Ramos (cell line): Measurements from ENCODE around the gene GLRX3.

Source experiments
- in situ Hi-C: fragments of 300-500 bp; cut with MboI; formaldehyde crosslinking; loops from one replicate; pipeline ENCODE4 v1.14.3; 2022; ENCODE audit warnings: low sequenced_read_pairs; ENCODE audit not compliant: unreplicated experiment

Gene GLRX3

DNA sequence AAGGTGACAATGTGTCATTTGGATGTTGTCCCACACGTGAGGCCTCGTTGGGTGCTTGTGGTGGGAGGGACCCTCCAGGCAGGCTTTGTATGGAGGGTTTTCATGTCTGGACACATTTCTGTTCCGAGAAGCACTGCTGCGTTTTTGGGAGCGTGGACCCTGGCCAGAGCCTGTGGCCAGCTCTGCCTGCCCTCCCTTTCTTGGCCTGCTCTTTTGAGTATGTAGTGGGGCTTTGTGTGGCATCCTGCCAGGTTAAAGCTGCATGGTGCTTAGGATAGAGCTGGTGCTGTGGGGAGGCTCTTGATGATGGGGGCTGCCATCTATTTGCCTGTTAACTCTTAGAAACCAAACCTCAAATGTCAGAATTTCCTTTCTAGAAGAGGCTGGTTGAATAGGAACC, 45.7 kb downstream of the GLRX3 start:
- in situ Hi-C loops, result no loop called here

- in situ Hi-C loops, result no loop called here
These were observed 49.4 kb downstream of the GLRX3 start for GRCh38 chr10:130185591-130185990.

DNA sequence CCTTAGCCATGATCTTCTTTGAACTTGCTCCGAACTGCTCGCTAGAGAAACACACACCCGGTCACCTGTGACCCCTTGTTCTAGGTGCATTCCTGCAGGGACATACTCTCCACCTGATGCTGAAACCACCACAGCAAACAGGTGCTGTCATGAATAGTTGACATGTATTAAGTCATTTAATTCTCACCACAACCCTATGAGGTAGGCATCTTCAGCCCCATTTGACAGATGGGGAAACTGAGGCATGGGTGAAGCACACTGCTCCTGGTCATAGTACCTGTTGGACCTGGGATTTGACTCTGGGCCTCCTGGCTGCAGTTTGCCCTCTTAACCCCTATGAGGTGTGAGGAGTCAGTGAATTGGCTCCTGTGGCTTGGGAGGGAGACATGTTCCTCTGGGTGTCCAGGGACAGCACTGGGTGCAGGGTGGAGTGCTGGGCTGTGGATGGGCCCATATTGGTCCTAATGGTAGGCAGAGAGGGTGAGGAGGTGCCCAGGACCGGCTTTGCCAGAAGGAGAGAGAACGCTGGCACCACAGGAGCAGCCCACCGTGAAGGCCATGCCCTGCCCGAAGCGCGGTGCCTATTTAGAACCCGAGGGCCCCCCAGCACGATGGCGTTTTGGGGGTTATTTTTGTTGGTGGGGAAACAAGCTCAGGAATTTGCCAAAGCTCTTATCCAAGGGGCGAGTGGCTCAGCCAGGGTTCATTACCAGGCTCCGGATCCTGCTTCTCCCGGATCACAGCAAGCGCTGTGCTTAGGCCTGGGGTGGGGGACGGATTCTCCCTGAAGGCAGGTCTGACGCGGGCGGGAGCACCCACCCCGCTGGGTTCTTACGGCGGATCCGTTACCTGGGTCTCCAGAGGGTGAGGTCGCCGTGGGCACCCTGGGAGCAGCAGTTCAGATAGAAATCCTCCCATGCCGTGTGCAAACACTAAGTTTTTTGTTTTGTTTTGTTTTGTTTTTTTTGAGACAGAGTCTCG, 52.3 kb downstream of the GLRX3 start:
- in situ Hi-C loops, result no loop called here

GRCh38 chr10:130189608-130190054, 53.4 kb downstream of the GLRX3 start:
- in situ Hi-C loops, result no loop called here

GRCh38 chr10:130190055-130190736, 54.0 kb downstream of the GLRX3 start:
- in situ Hi-C loops, result no loop called here

DNA sequence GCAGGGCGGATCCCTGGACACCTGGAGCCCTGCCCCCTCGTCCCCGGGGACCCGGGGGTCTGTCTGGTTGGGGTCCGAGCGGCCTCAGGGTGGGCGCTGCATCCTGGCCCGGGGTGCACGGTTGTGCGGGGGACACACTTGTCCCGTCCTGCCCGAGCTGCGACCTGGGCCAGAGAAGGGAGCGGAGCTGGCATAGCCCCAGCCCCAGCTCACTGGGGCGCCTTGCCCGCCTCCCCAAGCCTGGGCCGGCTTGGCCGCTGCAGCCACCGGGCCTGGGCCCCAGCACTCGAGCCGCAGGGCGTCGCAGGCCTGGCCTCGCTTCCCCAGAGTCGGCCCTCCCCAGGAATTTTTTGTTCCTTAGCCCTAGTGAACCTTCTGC, 54.5 kb downstream of the GLRX3 start:
- in situ Hi-C loops, result no loop called here

DNA sequence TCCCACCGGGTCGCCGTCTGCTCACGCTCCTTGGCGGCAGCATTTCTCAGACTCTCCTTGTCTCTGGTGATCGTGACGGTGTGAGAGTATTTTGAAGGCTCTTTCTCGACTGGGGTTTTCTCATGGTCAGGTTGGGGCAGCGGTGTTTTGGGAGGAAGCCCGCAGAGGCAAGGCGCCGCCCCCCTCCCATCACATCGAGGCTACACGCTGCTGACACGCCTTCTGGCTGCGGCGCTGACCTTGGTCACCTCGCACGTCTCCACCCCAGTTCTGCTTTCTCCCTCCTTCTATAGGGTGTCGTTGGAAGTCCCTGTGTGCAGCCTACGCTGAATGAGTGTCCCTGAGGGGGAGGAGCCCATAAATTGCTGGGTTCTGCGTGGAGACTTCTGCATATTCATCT, 55.2 kb downstream of the GLRX3 start:
- in situ Hi-C loops, result no loop called here

DNA sequence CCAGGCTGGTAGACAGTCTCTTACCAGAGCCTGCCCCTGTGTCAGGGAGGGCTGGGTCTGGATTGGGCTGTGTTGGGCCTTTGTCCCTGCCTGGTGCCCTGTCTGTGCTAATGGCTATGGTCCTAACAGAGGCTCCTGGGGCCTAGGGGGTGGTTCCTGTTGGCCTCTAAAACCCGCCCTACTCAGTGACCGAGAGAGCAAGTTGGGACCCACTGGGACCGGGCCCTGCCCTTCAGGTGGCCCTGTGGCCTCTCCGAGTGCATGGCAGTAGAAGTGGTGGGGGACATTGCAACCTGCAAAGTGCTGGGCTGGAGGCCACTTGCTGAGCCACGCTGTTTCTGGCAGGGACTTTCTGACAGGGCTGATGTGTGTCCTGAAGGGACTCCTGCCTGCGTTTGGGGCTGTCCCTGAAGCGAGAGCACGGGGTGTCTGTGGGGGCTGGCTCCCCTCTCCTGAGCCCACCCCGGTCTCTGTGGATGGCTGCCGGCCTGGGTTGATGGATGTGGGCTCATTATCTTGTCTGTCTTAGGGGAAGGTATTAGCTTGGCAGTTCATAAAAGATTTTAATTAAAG, 56.2 kb downstream of the GLRX3 start:
- in situ Hi-C loops, result no loop called here

- in situ Hi-C loops, result no loop called here
These were observed 56.8 kb downstream of the GLRX3 start for GRCh38 chr10:130193033-130193432.

DNA sequence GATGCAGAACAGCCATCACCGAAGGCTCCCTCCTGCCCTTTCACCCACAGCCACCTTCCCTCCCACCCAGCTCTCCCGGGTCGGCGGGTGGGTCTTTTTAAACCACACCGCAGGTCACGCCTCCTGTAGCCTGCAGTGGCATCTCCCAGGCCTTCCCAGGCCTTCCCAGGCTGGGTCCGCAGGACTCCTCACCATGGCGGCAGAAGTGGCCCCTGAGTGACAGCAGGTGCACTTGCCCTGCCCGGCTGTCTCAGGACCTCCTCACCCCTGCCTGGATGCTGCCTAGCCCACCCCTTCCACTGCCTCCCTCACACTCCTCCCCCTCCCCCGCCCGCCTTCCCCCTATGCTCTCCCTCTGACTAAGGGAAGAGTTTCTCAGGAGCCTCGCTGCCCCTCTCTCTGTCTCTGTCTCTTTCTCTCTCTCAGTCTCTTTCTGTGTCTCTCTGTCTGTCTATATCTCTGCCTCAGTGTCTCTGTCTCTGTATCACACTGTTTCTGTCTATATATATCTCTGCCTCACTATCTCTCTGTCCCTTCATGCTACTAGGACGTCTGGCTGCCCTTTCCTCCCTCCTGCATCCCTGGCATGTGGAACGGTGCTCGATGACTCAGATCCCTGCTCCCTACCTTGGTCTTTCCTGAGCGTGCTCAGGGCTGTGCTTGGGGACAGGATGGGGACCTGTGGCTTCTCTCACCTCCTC, 57.5 kb downstream of the GLRX3 start:
- in situ Hi-C loops, result no loop called here

- in situ Hi-C loops, result no loop called here
These were observed 58.2 kb downstream of the GLRX3 start for GRCh38 chr10:130194194-130194990.

DNA sequence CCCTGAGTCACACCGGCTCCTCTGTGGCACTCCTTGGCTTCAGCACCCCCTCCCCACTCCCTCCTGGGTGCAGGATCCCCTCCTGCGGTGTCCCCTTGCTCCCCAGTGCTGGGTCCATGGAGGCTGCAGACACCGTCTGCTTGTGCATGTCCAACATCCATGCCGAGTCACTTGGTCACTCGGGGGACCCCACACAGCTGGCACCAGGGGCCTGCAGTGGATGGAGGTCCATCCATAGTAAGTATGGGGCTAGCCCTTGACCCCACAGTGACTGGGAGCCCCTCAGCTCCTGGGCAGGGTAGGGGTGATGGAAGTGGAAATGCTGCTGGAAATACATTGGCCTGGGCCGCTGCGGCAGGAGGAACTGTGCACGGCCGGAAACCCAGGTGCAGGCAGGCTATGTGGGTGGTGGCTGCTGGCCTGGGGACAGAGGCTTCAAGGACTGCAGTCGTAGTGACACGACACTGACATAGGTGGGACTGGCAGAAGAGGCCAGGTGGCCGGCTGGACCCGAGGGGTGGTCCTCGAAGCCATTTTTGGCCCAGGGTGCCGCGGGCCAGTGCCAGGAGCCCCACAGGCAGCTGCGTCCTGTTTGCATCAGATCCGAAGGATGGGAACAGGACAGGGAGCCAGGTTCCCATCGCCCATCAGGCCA, 58.9 kb downstream of the GLRX3 start:
- in situ Hi-C loops, result no loop called here

DNA sequence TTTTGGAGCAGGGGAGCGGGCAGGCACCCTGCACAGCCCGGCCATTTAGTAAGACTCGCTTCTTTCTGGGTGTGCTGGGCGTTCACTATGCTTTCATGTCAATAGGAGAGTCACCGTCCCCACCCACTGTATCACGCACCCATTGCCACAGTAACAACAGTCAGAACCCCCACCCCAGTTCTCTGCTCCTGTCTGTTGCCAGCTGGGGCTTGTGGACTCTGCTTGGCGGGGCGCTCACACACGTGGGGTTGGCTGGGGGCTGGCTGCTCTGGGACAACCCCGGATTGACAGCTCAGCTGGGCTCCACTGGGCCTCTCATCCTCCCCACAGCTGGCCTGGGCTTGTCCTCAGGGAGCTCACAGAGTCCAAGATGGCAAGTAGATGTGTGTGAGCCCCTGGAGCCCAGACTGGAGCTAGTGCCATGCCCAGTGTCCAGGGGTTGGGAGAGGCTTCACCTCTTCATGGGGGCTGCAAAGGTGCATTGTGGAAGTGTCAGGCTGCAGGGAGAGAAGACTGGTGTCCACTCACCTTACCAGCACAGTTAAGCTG, 59.6 kb downstream of the GLRX3 start:
- in situ Hi-C loops, result no loop called here

DNA sequence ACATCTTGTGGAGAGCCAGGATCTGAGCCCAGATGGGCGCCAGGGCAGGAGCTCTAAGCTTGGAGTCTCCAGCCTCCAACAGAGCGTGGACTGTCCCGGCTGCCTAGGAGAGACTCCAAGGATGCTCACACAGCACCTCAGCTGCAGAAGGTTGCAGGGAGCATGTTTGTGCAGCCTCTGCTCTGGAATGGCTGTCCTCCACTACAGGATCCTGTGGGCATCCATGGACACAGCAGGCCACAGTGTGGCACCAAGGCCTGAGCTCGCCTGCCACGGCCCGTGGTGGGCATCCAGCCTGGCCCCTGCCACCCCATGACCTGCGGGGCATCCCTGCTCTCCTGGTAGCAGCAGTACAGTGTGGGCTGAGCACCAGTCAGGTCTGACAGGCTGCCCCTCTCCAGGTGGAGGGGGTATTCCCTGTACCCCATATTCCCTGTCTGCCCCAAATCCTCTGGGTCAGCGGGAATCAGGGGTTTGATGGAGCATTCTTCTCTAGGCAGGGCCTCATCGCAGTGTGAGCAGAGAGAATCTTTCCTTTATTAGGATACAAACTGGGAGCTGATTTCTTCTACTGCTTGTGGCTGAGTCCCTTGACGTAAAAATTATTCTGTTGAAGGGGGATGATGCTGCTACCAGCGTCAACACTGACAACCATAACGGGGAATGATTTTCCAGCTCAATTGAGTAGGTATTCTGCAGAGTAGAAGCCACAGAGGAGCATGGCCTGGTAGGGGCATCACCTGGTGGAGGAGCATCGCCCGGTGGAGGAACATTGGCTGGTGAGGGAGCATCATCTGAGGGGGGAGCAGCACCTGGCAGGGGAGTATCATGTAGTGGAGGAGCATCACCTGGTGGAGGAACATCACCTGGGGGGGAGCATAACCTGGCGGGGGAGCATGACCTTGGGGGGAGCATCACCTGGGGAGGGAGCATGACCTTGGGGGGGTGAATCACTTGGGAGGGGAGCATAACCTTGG, 60.6 kb downstream of the GLRX3 start:
- in situ Hi-C loops, result no loop called here

GRCh38 chr10:130198651-130199050, 62.5 kb downstream of the GLRX3 start:
- in situ Hi-C loops, result no loop called here

GRCh38 chr10:130200179-130201042, 64.2 kb downstream of the GLRX3 start:
- in situ Hi-C loops, result no loop called here

DNA sequence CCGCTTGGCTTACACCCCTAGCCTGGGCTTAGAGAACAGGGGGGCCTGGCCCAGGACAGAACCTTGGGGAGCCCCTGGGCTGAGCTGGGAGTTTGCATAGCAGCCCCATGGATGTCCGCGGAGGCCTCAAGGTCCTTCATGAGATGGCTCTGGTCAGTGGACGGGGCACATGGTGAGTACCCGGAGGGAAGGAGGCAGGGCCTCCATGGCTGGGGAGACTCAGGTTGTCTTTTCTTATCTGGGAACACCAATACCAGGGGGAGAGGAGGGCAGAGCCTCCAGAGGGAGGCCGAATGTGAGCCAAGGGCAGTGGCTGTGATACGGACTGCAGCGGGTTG, 64.8 kb downstream of the GLRX3 start:
- in situ Hi-C loops, result no loop called here
